H1 (cell line): ENCODE data around the gene SEMA4D. TPM values are rescaled to one million over a fixed set of nuclear protein-coding genes. Genes with fewer than 3 reads are reported as not detected.
A peak's percentile ranks its signal among the peaks of the same experiment; 100 is the strongest.

Source experiments
- CTCF ChIA-PET: fragments of 300-600 bp; sonication (Branson Sonifier 250); formaldehyde crosslinking; loops from one replicate; lab custom pipeline; 2021; ENCODE audit not compliant: partially characterized antibody; lab: Charles Lee
- POLR2A ChIA-PET: fragments of 300-600 bp; sonication (Branson Sonifier 250); formaldehyde crosslinking; loops from one replicate; lab custom pipeline; 2021; ENCODE audit warnings: inconsistent platforms; ENCODE audit not compliant: partially characterized antibody; lab: Charles Lee
- DNase-seq, 2 experiments: peaks; one replicate each; pipeline versions ENCODE4 v3.0.0 to v3.0.0-alpha.2; 2010 to 2022; ENCODE audit warnings: low spot score in 2 of 2, low read depth in 1 of 2, mixed read lengths in 1 of 2
- FAIRE-seq: peaks from 2 replicates; lab custom pipeline; 2011; peaks lifted over from hg19 to GRCh38; lab: Jason Lieb, UNC
- H2AFZ ChIP-seq: 2 replicates; pipeline ENCODE4 v1.8.1; 2012; ENCODE audit warnings: low read length, inconsistent platforms
- H2AK5ac ChIP-seq: 2 replicates; pipeline ENCODE4 v1.6.1; 2013; ENCODE audit warnings: low read depth, low read length
- H2BK120ac ChIP-seq: replicated peaks from 2 replicates; pipeline ENCODE3; 2013; ENCODE audit warnings: low read depth, low read length, inconsistent platforms
- H2BK12ac ChIP-seq: 2 replicates; pipeline ENCODE4 v1.6.1; 2013; ENCODE audit warnings: low read depth, low read length
- H2BK15ac ChIP-seq: 2 replicates; pipeline ENCODE4 v1.6.1; 2013; ENCODE audit warnings: low read length
- H2BK20ac ChIP-seq: 2 replicates; pipeline ENCODE4 v1.6.1; 2013; ENCODE audit warnings: low read length
- H2BK5ac ChIP-seq: 2 replicates; pipeline ENCODE4 v1.6.1; 2013; ENCODE audit warnings: low read depth, low read length
- H3K14ac ChIP-seq: 2 replicates; pipeline ENCODE4 v1.6.1; 2013; ENCODE audit warnings: inconsistent platforms; ENCODE audit not compliant: insufficient read length
- H3K18ac ChIP-seq: 2 replicates; pipeline ENCODE4 v1.6.1; 2013; ENCODE audit warnings: low read length; ENCODE audit errors: extremely low read depth
- H3K23ac ChIP-seq: 2 replicates; pipeline ENCODE4 v1.6.1; 2013; ENCODE audit warnings: inconsistent platforms; ENCODE audit not compliant: insufficient read length
- H3K23me2 ChIP-seq: 2 replicates; pipeline ENCODE4 v1.6.1; 2013; ENCODE audit warnings: low read depth, low read length
- H3K27ac ChIP-seq: 2 replicates; pipeline ENCODE4 v1.6.1; 2011; ENCODE audit warnings: low read depth, low read length, inconsistent platforms
- H3K27me3 ChIP-seq, 4 experiments: replicated peaks in 1 of 4; 1 replicate in 1 of 4; 2 replicates in 3 of 4; pipeline versions ENCODE4 v1.6.1 to v1.8.1; 2011 to 2013; ENCODE audit warnings: low read length in 3 of 4, mild to moderate bottlenecking in 3 of 4, inconsistent platforms in 2 of 4, mixed read lengths in 2 of 4, moderate library complexity in 1 of 4; ENCODE audit not compliant: control insufficient read depth in 3 of 4, insufficient read depth in 3 of 4; ENCODE audit errors: extremely low read depth in 1 of 4
- H3K36me3 ChIP-seq, 4 experiments: 2 replicates each; pipeline versions ENCODE4 v1.6.1 to v1.8.1; 2011 to 2013; ENCODE audit warnings: mild to moderate bottlenecking in 4 of 4, low read length in 3 of 4, moderate library complexity in 2 of 4, control low read depth in 1 of 4, inconsistent platforms in 1 of 4; ENCODE audit not compliant: insufficient read depth in 4 of 4, control insufficient read depth in 2 of 4
- H3K4ac ChIP-seq: replicated peaks from 2 replicates; pipeline ENCODE3; 2013; ENCODE audit warnings: low read length, low read depth, mixed read lengths, inconsistent platforms; ENCODE audit not compliant: insufficient read length
- H3K4me1 ChIP-seq, 4 experiments: replicated peaks in 1 of 4; 1 replicate in 1 of 4; 2 replicates in 3 of 4; pipeline versions ENCODE4 v1.6.1 to v1.8.1; 2011 to 2013; ENCODE audit warnings: low read length in 3 of 4, inconsistent platforms in 2 of 4, mixed read lengths in 1 of 4; ENCODE audit not compliant: insufficient read depth in 4 of 4, control insufficient read depth in 3 of 4
- H3K4me2 ChIP-seq, 2 experiments: 2 replicates each; pipeline versions ENCODE4 v1.6.1 to v1.8.1; 2011 to 2013; ENCODE audit warnings: low read depth in 2 of 2, low read length in 2 of 2, control low read depth in 1 of 2, inconsistent platforms in 1 of 2, mild to moderate bottlenecking in 1 of 2; ENCODE audit not compliant: insufficient read depth in 1 of 2
- H3K4me3 ChIP-seq, 4 experiments: fragments of 200-600, 300-600 bp in 1 of 4; sonication (generic), shearing (Covaris generic), sonication (Bioruptor Twin) in 1 of 4; 2 replicates each; pipeline versions ENCODE4 v1.5.1 to v1.8.1; 2011 to 2016; ENCODE audit warnings: low read length in 4 of 4, low read depth in 3 of 4, control low read depth in 2 of 4, inconsistent platforms in 2 of 4, mild to moderate bottlenecking in 2 of 4, mixed read lengths in 1 of 4, moderate library complexity in 1 of 4; ENCODE audit not compliant: insufficient read depth in 2 of 4; ENCODE audit errors: extremely low read depth in 1 of 4
- H3K56ac ChIP-seq: replicated peaks from 2 replicates; pipeline ENCODE3; 2013; ENCODE audit warnings: low read depth, mild to moderate bottlenecking, mixed read lengths, low read length, inconsistent platforms; ENCODE audit not compliant: insufficient read length
- H3K79me1 ChIP-seq: 2 replicates; pipeline ENCODE4 v1.6.1; 2013; ENCODE audit warnings: low read depth, low read length, control low read depth
- H3K79me2 ChIP-seq, 2 experiments: 2 replicates each; pipeline versions ENCODE4 v1.6.1 to v1.8.1; 2012 to 2013; ENCODE audit warnings: low read length in 2 of 2, mild to moderate bottlenecking in 2 of 2, inconsistent platforms in 1 of 2; ENCODE audit not compliant: insufficient read depth in 2 of 2, control insufficient read depth in 1 of 2
- H3K9ac ChIP-seq, 4 experiments: replicated peaks in 1 of 4; 1 replicate in 1 of 4; 2 replicates in 3 of 4; pipeline versions ENCODE4 v1.6.1 to v1.8.1; 2011 to 2013; ENCODE audit warnings: low read depth in 3 of 4, low read length in 3 of 4, control low read depth in 2 of 4, mild to moderate bottlenecking in 2 of 4, moderate library complexity in 2 of 4, inconsistent platforms in 1 of 4; ENCODE audit errors: extremely low read depth in 1 of 4
- H3K9me3 ChIP-seq, 2 experiments: 2 replicates each; pipeline versions ENCODE4 v1.6.1 to v1.8.1; 2012 to 2013; ENCODE audit warnings: mild to moderate bottlenecking in 2 of 2, moderate library complexity in 2 of 2, control low read depth in 1 of 2, inconsistent platforms in 1 of 2, low read depth in 1 of 2, low read length in 1 of 2, mixed read lengths in 1 of 2; ENCODE audit not compliant: insufficient read depth in 2 of 2
- H4K20me1 ChIP-seq, 2 experiments: replicated peaks in 1 of 2; 2 replicates each; pipeline versions ENCODE3 to v1.8.1; 2011 to 2013; ENCODE audit warnings: inconsistent platforms in 2 of 2, low read length in 2 of 2, mild to moderate bottlenecking in 1 of 2; ENCODE audit not compliant: insufficient read depth in 2 of 2, control insufficient read depth in 1 of 2
- H4K5ac ChIP-seq: 2 replicates; pipeline ENCODE4 v1.6.1; 2013; ENCODE audit warnings: low read length, low read depth, mixed read lengths, inconsistent platforms; ENCODE audit not compliant: insufficient read length
- H4K8ac ChIP-seq: 2 replicates; pipeline ENCODE4 v1.8.0; 2013; ENCODE audit warnings: mild to moderate bottlenecking, moderate library complexity, low read length, inconsistent platforms; ENCODE audit not compliant: insufficient read depth; ENCODE audit errors: extremely low read depth
- H4K91ac ChIP-seq: replicated peaks from 2 replicates; pipeline ENCODE3; 2013; ENCODE audit warnings: low read length, mixed read lengths, inconsistent platforms; ENCODE audit not compliant: insufficient read length
- CREB1 ChIP-seq: IDR thresholded peaks from 2 replicates; pipeline ENCODE4 v1.6.1; 2012; ENCODE audit warnings: inconsistent platforms
- KDM1A ChIP-seq: fragments of 200-600, 300-600 bp; sonication (generic); IDR thresholded peaks from 2 replicates; pipeline ENCODE4 v1.7.1; 2016; ENCODE audit warnings: mild to moderate bottlenecking, low read length, borderline replicate concordance
- WGBS, 2 experiments: shearing (Covaris generic) in 1 of 2; methylation state at CpG; one replicate each; pipeline versions ENCODE4 v1.1.6 to v1.1.7; 2013 to 2015; ENCODE audit warnings: low lambda C conversion rate in 2 of 2, mixed read lengths in 2 of 2, inconsistent platforms in 1 of 2, low coverage in 1 of 2, missing lambda C conversion rate in 1 of 2; ENCODE audit not compliant: insufficient replicate concordance in 2 of 2, insufficient coverage in 1 of 2, insufficient read length in 1 of 2; ENCODE audit errors: extremely low coverage in 1 of 2, missing lambda C conversion rate in 1 of 2; 5-methylcytosine and 5-hydroxymethylcytosine counted together
- polyA plus RNA-seq, 7 experiments: library from polyadenylated mRNA; depleted of rRNA in 3 of 7; stranded (reverse) in 5 of 7; unstranded in 2 of 7; fragments of >200 nt in 5 of 7; fragments of 200-250 nt in 2 of 7; gene quantifications; 1 replicate in 5 of 7; 2 replicates in 1 of 7; 4 replicates in 1 of 7; pipeline versions ENCODE4 v1.2.1 to v1.2.3, GENCODE V29; 2011 to 2013; ENCODE audit warnings: missing spikeins in 2 of 7, mixed read lengths in 2 of 7
- total RNA-seq: library from RNA; stranded (reverse); fragmentation: NEBNext Ultra II Directional; extraction: Animal tissue kit (Norgen Biotek cat#: 25700); gene quantifications from 2 replicates; pipeline ENCODE4 v1.2.1, GENCODE V29; 2021

Gene SEMA4D
- total and polyA plus RNA-seq, 2 of the 8 experiments (the other 6 are each of a cell fraction or from before 2014, with no cell fraction given), result 21.0 to 70.4 TPM

DNA sequence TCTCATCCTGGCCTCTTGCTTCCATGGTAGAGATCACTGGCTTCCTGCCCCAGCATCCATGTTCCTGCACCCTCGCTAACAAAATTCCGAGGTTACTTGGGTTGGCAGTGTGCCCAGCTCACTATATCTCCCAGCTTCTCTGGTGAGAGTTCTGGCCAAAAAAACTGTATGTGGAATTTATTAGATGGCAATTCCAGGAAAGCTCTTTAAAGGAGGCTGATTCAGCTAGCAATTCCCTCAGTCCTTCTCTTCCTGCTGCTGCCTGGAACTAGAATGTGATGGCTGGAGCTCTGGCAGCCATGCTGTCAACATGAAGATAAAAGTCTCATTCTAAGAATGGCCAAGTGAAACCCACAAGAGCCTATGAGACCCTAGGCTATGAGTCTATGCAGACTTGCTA, 90.8 kb downstream of the SEMA4D start:
- Histone ChIP-seq H2BK15ac (no peak overlapping the region), H2AK5ac (no peak overlapping the region), H3K56ac (no peak overlapping the region), H2BK5ac (no peak overlapping the region), H3K14ac (no peak overlapping the region), H4K8ac (no peak overlapping the region), H3K79me1 (peaks cover 11% of the 10 kb centered on the region; the same call in 1 of the 2 replicates), H3K36me3 (peaks cover 2 to 11% (median 7%) of the 10 kb centered on the region in 4 experiments; a peak in 6 of 8 replicates), H3K23me2 (no peaks in the 10 kb centered on the region), H3K79me2 (peaks cover 0 to 37% of the 10 kb centered on the region in 2 experiments; a peak in 3 of 4 replicates), H3K4me2 (no peak overlapping the region), H3K23ac (no peak overlapping the region), H2BK12ac (no peak overlapping the region), H3K9ac (no peak overlapping the region), H4K91ac (no peak overlapping the region), H3K27ac (no peak overlapping the region), H2BK120ac (no peak overlapping the region), H3K27me3 (no peaks in the 10 kb centered on the region), H3K9me3 (no peaks in the 10 kb centered on the region), H3K18ac (no peak overlapping the region), H4K20me1 (peaks cover 0 to 4% of the 10 kb centered on the region in 2 experiments), H3K4ac (no peak overlapping the region), H3K4me1 (peaks cover 0 to 6% (median 4%) of the 10 kb centered on the region in 4 experiments; a peak in 5 of 7 replicates), H4K5ac (no peak overlapping the region), H3K4me3 (no peak overlapping the region), H2AFZ (no peak overlapping the region), H2BK20ac (no peak overlapping the region)
- FAIRE-seq (no peak), DNase-seq (no peak)
- WGBS, 2 experiments, result 79% methylated on average over 2 of the region's 2 CpGs; no CpG with 5 or more reads in 1 of the 2 experiments
- TF ChIP-seq CREB1 (no peak), KDM1A (peak; percentile 71; the same call in 1 of the 2 replicates)
- ChIA-PET POLR2A (no interaction called here), CTCF (interaction anchor here (0.6 kb wide), 2 partner anchors 181 to 488 kb away, joined by 3 read pairs; no protein-coding TSS in a partner anchor)
